ENCODE results near the gene ANKFN1.

The ANKFN1 gene

GRCh38 chr17:56131431-56131830, 21.8 kb upstream of the ANKFN1 start:
- Histone ChIP-seq H3K4me1 (no peaks in the 10 kb centered on the region), H3K79me2 (no peaks in the 10 kb centered on the region), H2AFZ (no peak overlapping the region), H3K36me3 (ENCODE audit: control insufficient read depth, insufficient read depth, low read length) (no peaks in the 10 kb centered on the region), H3K27ac (no peak overlapping the region), H3K9ac (no peak overlapping the region), H3K27me3 (ENCODE audit: control insufficient read depth, insufficient read depth, low read length) (no peaks in the 10 kb centered on the region), H3K4me3 (ENCODE audit: low read depth, low read length) (no peak overlapping the region), H3K9me3 (ENCODE audit: control insufficient read depth, low read length) (no peaks in the 10 kb centered on the region), H3K4me2 (ENCODE audit: low read length) (no peak overlapping the region)
- TF ChIP-seq CTCF (IDR thresholded peaks at IDR 0.05): no peak

GRCh38 chr17:56136301-56136700, 17.0 kb upstream of the ANKFN1 start:
- Histone ChIP-seq H3K9me3 (ENCODE audit: control insufficient read depth, low read length) (no peaks in the 10 kb centered on the region), H3K27me3 (ENCODE audit: control insufficient read depth, insufficient read depth, low read length) (no peaks in the 10 kb centered on the region), H3K4me1 (no peaks in the 10 kb centered on the region), H3K36me3 (ENCODE audit: control insufficient read depth, insufficient read depth, low read length) (no peaks in the 10 kb centered on the region), H3K79me2 (no peaks in the 10 kb centered on the region), H2AFZ (no peak overlapping the region), H3K27ac (no peak overlapping the region), H3K4me3 (ENCODE audit: low read depth, low read length) (no peak overlapping the region), H3K4me2 (ENCODE audit: low read length) (no peak overlapping the region), H3K9ac (no peak overlapping the region)
- no peak for TF ChIP-seq CTCF (IDR thresholded peaks at IDR 0.05)

GRCh38 chr17:56141046-56141839, 12.0 kb upstream of the ANKFN1 start:
- H3K4me2 ChIP-seq (ENCODE audit: low read length): no peak overlapping the region
- H3K27me3 ChIP-seq (ENCODE audit: control insufficient read depth, insufficient read depth, low read length): no peaks in the 10 kb centered on the region
- H2AFZ ChIP-seq: no peak overlapping the region
- H3K9ac ChIP-seq: no peak overlapping the region
- H3K27ac ChIP-seq: no peak overlapping the region
- H3K9me3 ChIP-seq (ENCODE audit: control insufficient read depth, low read length): no peaks in the 10 kb centered on the region
- H3K79me2 ChIP-seq: no peaks in the 10 kb centered on the region
- H3K4me3 ChIP-seq (ENCODE audit: low read depth, low read length): no peak overlapping the region
- H3K36me3 ChIP-seq (ENCODE audit: control insufficient read depth, insufficient read depth, low read length): no peaks in the 10 kb centered on the region
- H3K4me1 ChIP-seq: no peaks in the 10 kb centered on the region
- no peak for TF ChIP-seq CTCF (IDR thresholded peaks at IDR 0.05)

GRCh38 chr17:56142325-56142724, 10.9 kb upstream of the ANKFN1 start:
- no peaks in the 10 kb centered on the region for H3K4me1 ChIP-seq
- no peak overlapping the region for H3K4me3 ChIP-seq (ENCODE audit: low read depth, low read length)
- no peak overlapping the region for H3K4me2 ChIP-seq (ENCODE audit: low read length)
- no peaks in the 10 kb centered on the region for H3K36me3 ChIP-seq (ENCODE audit: control insufficient read depth, insufficient read depth, low read length)
- H3K79me2 ChIP-seq: no peaks in the 10 kb centered on the region
- no peaks in the 10 kb centered on the region for H3K9me3 ChIP-seq (ENCODE audit: control insufficient read depth, low read length)
- no peak for TF ChIP-seq CTCF (IDR thresholded peaks at IDR 0.05)
- no peaks in the 10 kb centered on the region for H3K27me3 ChIP-seq (ENCODE audit: control insufficient read depth, insufficient read depth, low read length)
- H2AFZ ChIP-seq: no peak overlapping the region
- no peak overlapping the region for H3K27ac ChIP-seq
- H3K9ac ChIP-seq: no peak overlapping the region

GRCh38 chr17:56142781-56143180, 10.5 kb upstream of the ANKFN1 start:
- no peak overlapping the region for H3K27ac ChIP-seq
- no peak overlapping the region for H3K4me3 ChIP-seq (ENCODE audit: low read depth, low read length)
- H3K4me1 ChIP-seq: no peaks in the 10 kb centered on the region
- H3K9ac ChIP-seq: no peak overlapping the region
- no peak overlapping the region for H3K4me2 ChIP-seq (ENCODE audit: low read length)
- no peaks in the 10 kb centered on the region for H3K9me3 ChIP-seq (ENCODE audit: control insufficient read depth, low read length)
- H2AFZ ChIP-seq: no peak overlapping the region
- H3K27me3 ChIP-seq (ENCODE audit: control insufficient read depth, insufficient read depth, low read length): no peaks in the 10 kb centered on the region
- H3K79me2 ChIP-seq: no peaks in the 10 kb centered on the region
- TF ChIP-seq CTCF (IDR thresholded peaks at IDR 0.05): no peak
- no peaks in the 10 kb centered on the region for H3K36me3 ChIP-seq (ENCODE audit: control insufficient read depth, insufficient read depth, low read length)

Data from parathyroid adenoma (tissue), 2 donors.